Urinary bladder (tissue), 4 donors: Measurements from ENCODE around the gene TOP3B. TPM values are rescaled to one million over a fixed set of nuclear protein-coding genes. Genes with fewer than 3 reads are reported as not detected.

ENCODE experiments used
- DNase-seq: peaks from one replicate; pipeline ENCODE4 v3.0.0-alpha.2; 2015; ENCODE audit errors: extremely low spot score
- H3K27ac ChIP-seq: one replicate; pipeline ENCODE4 v1.5.1; 2013; ENCODE audit warnings: low read depth, mild to moderate bottlenecking, moderate library complexity
- H3K36me3 ChIP-seq: one replicate; pipeline ENCODE4 v1.6.1; 2013; ENCODE audit warnings: mild to moderate bottlenecking, moderate library complexity; ENCODE audit not compliant: insufficient read depth
- H3K4me1 ChIP-seq: one replicate; pipeline ENCODE4 v1.6.1; 2013; ENCODE audit warnings: mild to moderate bottlenecking, moderate library complexity; ENCODE audit not compliant: insufficient read depth
- H3K4me3 ChIP-seq: one replicate; pipeline ENCODE4 v1.5.1; 2013; ENCODE audit warnings: low read depth, low read length
- WGBS: extraction: QIAGEN DNeasy Blood & Tissue Kit; methylation state at CpG from one replicate; pipeline ENCODE4 v1.1.7; 2013; 5-methylcytosine and 5-hydroxymethylcytosine counted together
- polyA plus RNA-seq: library from polyadenylated mRNA; stranded (reverse); fragments of 200-250 nt; gene quantifications from one replicate; pipeline ENCODE4 v1.2.3, GENCODE V29; 2013
- total RNA-seq: library from RNA; depleted of rRNA; stranded (reverse); fragments of >200 nt; gene quantifications from one replicate; pipeline ENCODE4 v1.2.3, GENCODE V29; 2014
- donor health status: healthy with polysubstance abuse.
- donor health status: healthy.

The TOP3B gene
- total and polyA plus RNA-seq, 2 donors: 12.6 to 20.7 TPM

GRCh38 chr22:22019659-22020424 lies 37.3 kb upstream of the TOP3B start:
- Histone ChIP-seq H3K4me1 (no peaks in the 10 kb centered on the region), H3K36me3 (no peaks in the 10 kb centered on the region), H3K27ac (no peak overlapping the region), H3K4me3 (no peak overlapping the region)
- no peak for DNase-seq
- 85% methylated on average over 7 of the region's 7 CpGs for WGBS

DNA sequence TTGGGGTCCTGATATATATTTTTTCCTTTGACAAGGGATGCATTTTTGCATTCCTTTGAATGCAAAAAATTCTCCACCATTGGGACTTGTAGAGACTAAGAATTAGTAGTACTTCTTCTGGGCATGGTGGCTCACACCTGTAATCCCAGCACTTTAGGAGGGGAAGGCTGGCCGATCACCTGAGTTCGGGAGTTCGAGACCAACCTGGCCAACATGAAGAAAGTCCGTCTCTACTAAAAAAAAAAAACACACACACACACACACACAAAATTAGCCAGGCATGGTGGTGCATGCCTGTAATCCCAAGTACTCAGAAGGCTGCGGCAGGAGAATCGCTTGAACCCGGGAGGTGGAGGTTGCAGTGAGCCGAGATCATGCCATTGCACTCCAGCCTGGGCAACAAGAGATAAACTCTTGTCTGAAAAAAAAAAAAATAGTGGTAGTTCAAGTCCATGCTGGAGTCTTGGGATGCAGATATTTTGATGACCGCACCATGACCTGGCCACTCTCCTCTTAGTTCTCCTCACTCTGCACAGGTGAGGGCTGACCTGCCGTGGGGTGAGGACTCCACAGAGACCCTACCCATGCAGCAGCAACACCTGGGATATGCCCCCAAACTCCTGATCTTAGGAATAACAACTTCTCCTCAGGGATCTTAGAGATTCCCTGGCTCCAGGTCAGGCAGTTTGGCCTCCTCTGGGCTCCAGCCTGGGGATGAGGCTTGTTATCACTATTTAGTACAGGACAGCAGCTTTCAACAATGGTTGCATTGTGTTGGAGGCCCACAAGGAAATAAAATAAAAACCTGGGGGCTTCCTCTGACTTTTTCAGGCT lies 36.5 kb upstream of the TOP3B start:
- 92% methylated on average over 10 of the region's 10 CpGs for WGBS
- DNase-seq: no peak
- Histone ChIP-seq H3K4me3 (no peak overlapping the region), H3K4me1 (no peaks in the 10 kb centered on the region), H3K27ac (no peak overlapping the region), H3K36me3 (no peaks in the 10 kb centered on the region)

DNA sequence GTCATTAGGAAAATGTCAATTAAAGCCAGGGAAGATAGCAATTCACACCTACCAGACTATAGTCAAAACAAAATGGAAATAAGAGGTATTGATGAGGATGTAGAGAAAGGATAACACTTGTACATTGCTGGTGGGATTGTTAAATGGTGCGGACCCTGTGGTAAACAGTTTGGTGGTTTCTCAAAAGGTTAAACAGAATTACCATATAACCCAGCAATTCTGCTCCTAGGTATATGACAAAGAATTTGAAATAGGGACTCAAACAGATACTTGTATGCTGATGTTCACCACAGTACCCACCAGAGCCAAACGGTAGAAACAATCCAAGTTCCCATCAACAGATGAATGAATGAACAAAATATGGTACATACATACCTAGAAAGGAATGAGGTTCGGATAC lies 33.0 kb upstream of the TOP3B start:
- Histone ChIP-seq H3K4me3 (no peak overlapping the region), H3K36me3 (no peaks in the 10 kb centered on the region), H3K4me1 (no peaks in the 10 kb centered on the region), H3K27ac (no peak overlapping the region)
- no peak for DNase-seq
- WGBS: 81% methylated on average over 3 of the region's 3 CpGs

DNA sequence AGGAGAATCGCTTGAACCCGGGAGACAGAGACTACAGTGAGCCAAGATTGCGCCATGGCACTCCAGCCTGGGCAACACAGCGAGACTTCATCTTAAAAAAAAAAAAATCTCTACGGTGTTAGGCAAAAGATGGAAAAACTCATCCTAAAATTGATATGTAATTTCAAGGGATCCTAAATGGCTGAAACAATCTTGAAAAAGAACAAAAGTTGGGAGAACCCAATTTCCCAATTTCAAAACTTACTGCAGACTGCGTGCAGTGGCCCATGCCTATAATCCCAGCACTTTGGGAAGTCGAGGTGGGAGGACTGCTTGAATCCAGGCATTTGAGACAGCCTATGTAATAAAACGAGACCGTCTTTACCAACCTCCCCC lies 31.7 kb upstream of the TOP3B start:
- Histone ChIP-seq H3K4me3 (no peak overlapping the region), H3K4me1 (no peaks in the 10 kb centered on the region), H3K27ac (no peak overlapping the region), H3K36me3 (no peaks in the 10 kb centered on the region)
- WGBS: 88% methylated on average over 9 of the region's 9 CpGs
- no peak for DNase-seq

DNA sequence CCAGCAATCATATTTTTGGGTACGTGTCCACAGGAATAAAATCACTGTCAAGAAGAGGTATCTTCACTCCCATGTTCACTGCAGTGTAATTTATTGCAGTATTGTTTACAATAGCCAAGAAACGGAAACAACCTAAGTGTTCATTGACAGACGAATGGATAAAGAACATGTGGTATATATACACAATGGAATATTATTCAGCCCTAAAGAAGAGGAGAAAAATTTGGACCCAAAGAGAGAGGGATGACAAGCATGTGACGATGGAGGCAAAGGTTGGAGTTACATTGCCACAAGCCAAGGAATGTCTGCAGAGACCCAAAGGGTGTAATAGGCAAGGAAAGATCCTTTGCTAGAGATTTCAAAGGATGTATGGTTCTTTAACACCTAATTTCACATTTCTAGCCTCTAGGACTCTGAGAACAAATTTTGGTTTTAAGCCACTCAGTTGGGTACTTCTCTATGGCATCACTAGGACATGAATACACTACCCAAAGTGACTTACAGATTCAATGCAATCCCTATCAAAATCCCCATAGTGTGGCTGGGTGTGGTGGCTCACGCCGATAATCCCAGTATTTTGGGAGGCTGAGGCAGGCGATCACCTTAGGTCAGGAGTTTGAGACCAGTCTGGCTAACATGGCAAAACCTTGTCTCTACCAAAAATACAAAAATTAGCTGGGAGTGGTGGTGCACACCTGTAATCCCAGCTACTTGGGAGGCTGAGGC lies 31.1 kb upstream of the TOP3B start:
- 93% methylated on average over 7 of the region's 7 CpGs for WGBS

GRCh38 chr22:22011964-22012363 lies 29.4 kb upstream of the TOP3B start:
- no peak overlapping the region for H3K27ac ChIP-seq
- DNase-seq: no peak
- H3K4me1 ChIP-seq: no peaks in the 10 kb centered on the region
- H3K36me3 ChIP-seq: no peaks in the 10 kb centered on the region
- H3K4me3 ChIP-seq: no peak overlapping the region
- WGBS: 69% methylated on average over 1 of the region's 1 CpG

More for the DNA sequence above, 31.1 kb upstream of the TOP3B start:
- Histone ChIP-seq H3K27ac (no peak overlapping the region), H3K36me3 (no peaks in the 10 kb centered on the region), H3K4me3 (no peak overlapping the region), H3K4me1 (no peaks in the 10 kb centered on the region)
- DNase-seq: no peak

DNA sequence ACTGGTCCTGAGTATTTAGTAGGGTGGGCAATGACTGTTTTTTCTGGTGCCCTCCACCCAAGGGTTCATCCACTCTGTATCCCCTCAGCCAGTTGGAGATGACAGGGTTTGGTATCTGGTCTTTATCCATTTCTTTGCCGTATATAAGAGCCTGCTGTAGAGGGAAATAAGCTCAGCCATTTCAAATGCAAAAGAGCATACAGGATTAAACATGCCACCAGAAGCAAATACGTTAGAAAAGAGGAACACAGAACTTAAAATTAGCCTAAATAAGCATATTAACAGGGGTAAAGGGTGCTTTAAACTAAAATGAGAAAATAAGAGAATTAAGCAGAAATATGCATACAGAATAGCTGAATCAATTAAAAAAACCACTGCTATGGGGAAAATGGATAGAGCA lies 27.8 kb upstream of the TOP3B start:
- Histone ChIP-seq H3K4me3 (no peak overlapping the region), H3K4me1 (no peaks in the 10 kb centered on the region), H3K36me3 (no peaks in the 10 kb centered on the region), H3K27ac (no peak overlapping the region)
- no peak for DNase-seq
- 31% methylated on average over 2 of the region's 2 CpGs for WGBS

- DNase-seq: no peak
- no peaks in the 10 kb centered on the region for H3K4me1 ChIP-seq
- H3K27ac ChIP-seq: no peak overlapping the region
- no peak overlapping the region for H3K4me3 ChIP-seq
- no peaks in the 10 kb centered on the region for H3K36me3 ChIP-seq
- 52% methylated on average over 3 of the region's 3 CpGs for whole genome bisulfite sequencing
Measured at GRCh38 chr22:22009661-22010060, 27.1 kb upstream of the TOP3B start.

DNA sequence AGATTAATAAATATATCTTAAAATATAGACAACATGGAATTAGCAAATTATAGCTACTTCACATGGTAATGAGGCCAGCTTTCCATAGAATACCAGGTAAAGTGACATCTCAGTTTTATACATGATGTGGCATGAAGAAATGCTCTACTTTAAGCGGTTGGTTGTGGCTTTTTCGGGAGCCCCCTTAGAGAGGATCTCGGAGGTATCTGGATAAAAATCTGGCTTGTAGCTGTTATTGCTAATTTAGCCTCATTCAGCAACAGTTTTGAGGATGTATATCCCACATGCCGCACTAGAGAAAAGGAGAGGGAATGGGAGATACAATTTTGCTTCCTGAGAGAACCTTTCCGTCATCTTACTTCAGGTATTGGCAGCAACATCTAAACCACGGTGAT lies 24.0 kb upstream of the TOP3B start:
- WGBS: 93% methylated on average over 6 of the region's 6 CpGs
- no peaks in the 10 kb centered on the region for H3K36me3 ChIP-seq
- H3K27ac ChIP-seq: no peak overlapping the region
- no peak for DNase-seq
- H3K4me1 ChIP-seq: no peaks in the 10 kb centered on the region
- no peak overlapping the region for H3K4me3 ChIP-seq

DNA sequence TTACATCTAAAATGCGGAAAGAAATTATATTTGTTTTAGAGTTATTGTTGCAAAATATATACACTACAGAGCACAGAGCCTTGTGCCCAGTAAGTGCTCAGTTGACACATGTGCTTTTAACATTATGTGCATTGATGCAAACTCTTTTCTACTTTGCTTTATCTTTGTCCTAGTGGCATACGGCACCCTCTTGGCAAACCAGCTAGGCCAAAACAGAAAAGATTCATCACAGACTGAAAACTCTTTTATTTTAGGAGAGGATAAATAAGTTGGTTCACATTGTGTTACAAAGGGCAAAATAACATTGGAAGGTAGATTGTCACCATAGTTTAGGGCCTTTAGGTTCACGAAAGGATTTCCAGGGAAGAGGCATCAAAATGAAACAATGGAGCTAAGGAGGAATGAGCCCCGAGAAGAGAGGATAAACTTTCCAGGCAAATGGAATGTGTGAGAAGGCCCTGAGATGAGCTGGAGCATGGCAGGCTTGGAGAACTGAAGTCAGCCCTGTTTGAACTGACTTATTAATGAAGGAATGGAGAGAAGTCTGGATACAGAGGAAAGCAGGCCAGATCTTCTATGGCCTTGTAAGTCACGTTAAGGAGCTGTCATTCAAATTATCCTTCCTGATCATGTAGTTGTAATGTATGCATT lies 23.5 kb upstream of the TOP3B start:
- no peak for DNase-seq
- no peak overlapping the region for H3K4me3 ChIP-seq
- no peaks in the 10 kb centered on the region for H3K4me1 ChIP-seq
- no peaks in the 10 kb centered on the region for H3K36me3 ChIP-seq
- H3K27ac ChIP-seq: no peak overlapping the region
- 66% methylated on average over 5 of the region's 5 CpGs for WGBS

- H3K4me1 ChIP-seq: no peaks in the 10 kb centered on the region
- 75% methylated on average over 3 of the region's 3 CpGs for WGBS
- H3K36me3 ChIP-seq: no peaks in the 10 kb centered on the region
Measured at GRCh38 chr22:22003233-22003632, 20.6 kb upstream of the TOP3B start.

DNA sequence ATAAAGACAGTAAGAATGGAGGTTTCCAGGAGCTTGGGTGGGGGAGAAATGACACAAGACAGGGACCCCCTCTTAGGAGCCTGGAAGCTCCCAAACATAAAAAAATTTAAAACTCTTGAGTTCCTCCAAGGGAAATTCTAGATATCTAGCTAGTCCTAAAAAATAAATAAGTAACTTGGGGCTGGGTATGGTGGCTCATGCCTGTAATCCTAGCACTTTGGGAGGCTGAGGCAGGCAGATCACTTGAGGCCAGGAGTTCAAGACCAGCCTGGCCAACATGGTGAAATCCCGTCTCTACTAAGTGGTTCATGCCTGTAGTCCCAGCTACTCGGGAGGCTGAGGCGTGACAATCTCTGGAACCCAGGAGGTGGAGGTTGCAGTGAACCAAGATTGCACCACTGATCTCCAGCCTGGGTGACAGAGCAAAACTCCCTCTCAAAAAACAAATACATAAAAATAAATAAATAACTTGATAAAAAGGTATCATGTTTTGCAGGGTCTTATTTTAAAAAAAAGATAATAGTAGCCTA lies 20.0 kb upstream of the TOP3B start:
- H3K4me3 ChIP-seq: no peak overlapping the region
- no peak overlapping the region for H3K27ac ChIP-seq
- WGBS: 89% methylated on average over 3 of the region's 3 CpGs
- no peaks in the 10 kb centered on the region for H3K36me3 ChIP-seq
- no peak for DNase-seq
- no peaks in the 10 kb centered on the region for H3K4me1 ChIP-seq

More at GRCh38 chr22:22003233-22003632, 20.6 kb upstream of the TOP3B start:
- Histone ChIP-seq H3K4me3 (no peak overlapping the region), H3K27ac (no peak overlapping the region)
- DNase-seq: no peak
